Activated T-cell treated with anti-CD3 and anti-CD28 coated beads, Interleukin-2, amount 50 U/mL, for 4 hours (primary cell): Measurements from ENCODE around the gene TMEM217. TPM values are rescaled to one million over a fixed set of nuclear protein-coding genes. Genes with fewer than 3 reads are reported as not detected.

Experiments used
- ATAC-seq, 2 donors: fragments of 200-7000 bp; cut with Tn5 transposase; one replicate each; pipeline ENCODE4 v1.10.0; 2021
- DNase-seq: peaks from one replicate; pipeline ENCODE4 v3.0.0-alpha.2; 2020
- H3K27me3 Mint-ChIP-seq: one replicate; pipeline ENCODE4 v1.8.0; 2021; ENCODE audit warnings: low read depth, mixed read lengths
- H3K36me3 Mint-ChIP-seq: one replicate; pipeline ENCODE4 v1.8.0; 2022; ENCODE audit warnings: mixed read lengths; ENCODE audit not compliant: insufficient read depth
- H3K4me1 Mint-ChIP-seq: one replicate; pipeline ENCODE4 v1.8.0; 2021; ENCODE audit warnings: low read depth, mixed read lengths
- H3K4me3 Mint-ChIP-seq: one replicate; pipeline ENCODE4 v1.8.0; 2021; ENCODE audit warnings: mild to moderate bottlenecking, moderate library complexity, mixed read lengths
- H3K9me3 Mint-ChIP-seq: one replicate; pipeline ENCODE4 v1.8.0; 2021; ENCODE audit warnings: mixed read lengths
- total RNA-seq, 3 donors: library from RNA; stranded (reverse); gene quantifications; one replicate each; pipeline ENCODE4 v1.2.1, GENCODE V29; 2021

TMEM217 gene
- total RNA-seq, 3 donors from 2014 or later, result 2.3 to 4.2 (median 2.8) TPM

DNA sequence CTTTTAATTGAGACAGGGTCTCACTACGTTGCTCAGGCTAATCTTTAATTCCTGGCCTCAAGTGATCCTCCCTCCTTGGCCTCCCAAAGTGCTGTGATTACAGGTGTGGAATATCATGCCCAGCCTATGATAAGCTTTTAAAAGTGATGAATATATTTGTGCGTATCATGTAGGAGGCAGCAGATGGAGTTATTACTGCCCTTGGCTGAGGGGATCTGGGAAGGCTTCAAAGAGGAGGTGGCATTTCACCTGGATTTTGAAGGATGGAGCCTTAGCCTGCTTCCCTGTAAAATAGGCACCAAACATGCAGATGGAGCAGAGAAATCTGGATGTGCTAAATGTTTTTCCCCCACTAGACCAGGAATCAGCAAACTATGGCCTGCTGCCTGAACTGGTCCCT lies 77.9 kb downstream of the TMEM217 start:
- Mint-ChIP-seq H3K9me3 (no peaks in the 10 kb centered on the region), H3K36me3 (peaks cover 13% of the 10 kb centered on the region), H3K4me1 (peaks cover 57% of the 10 kb centered on the region), H3K4me3 (no peak overlapping the region), H3K27me3 (no peaks in the 10 kb centered on the region)
- no peak for ATAC-seq
- no peak for DNase-seq

GRCh38 chr6:37177935-37178517 lies 79.9 kb downstream of the TMEM217 start:
- Mint-ChIP-seq H3K4me1 (peaks cover 70% of the 10 kb centered on the region), H3K4me3 (no peak overlapping the region), H3K36me3 (peaks cover 32% of the 10 kb centered on the region), H3K27me3 (no peaks in the 10 kb centered on the region), H3K9me3 (no peaks in the 10 kb centered on the region)
- ATAC-seq (no peak), DNase-seq (no peak)

DNA sequence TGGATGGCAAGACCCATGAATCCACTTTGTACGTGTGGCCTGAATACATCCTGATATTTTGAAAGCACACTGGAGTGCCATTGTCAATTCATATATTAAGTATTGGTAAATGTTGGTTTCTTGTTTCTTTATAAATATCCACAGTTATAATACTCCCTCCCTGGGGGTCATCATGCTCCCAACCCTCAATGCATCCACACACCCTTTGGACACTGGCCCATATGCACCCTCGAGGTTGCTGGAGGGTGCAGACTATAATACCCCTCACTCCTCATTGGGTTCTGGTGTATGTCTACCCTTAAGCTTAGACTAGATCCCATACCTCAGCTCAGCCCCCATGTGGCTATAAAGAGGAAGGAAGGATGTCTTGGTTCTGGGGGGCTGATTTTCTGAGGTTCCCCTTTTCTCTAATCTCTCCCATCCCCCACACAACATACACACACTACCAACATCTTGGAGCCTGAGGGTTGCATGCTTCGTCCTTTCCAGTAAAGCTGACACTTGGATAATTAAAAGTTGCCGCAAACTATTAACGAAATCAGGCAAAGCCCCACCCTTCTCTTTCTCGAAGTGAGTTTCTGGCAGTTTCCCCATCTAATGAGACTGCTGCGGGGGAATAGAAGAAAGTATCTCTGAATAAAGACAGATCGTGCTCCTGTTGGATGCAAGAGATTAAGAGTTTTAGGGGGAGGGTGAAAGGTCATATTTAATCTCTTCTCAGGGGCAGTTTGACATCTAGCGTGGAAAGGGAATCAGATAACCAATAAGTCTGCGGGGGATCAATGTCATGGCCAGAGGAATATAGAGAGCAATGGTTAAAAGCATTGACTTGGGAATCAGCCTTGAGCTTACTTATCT lies 80.6 kb downstream of the TMEM217 start:
- Mint-ChIP-seq H3K36me3 (peaks cover 37% of the 10 kb centered on the region), H3K4me1 (peaks cover 72% of the 10 kb centered on the region), H3K4me3 (no peak overlapping the region), H3K27me3 (no peaks in the 10 kb centered on the region), H3K9me3 (no peaks in the 10 kb centered on the region)
- ATAC-seq, result no peak
- no peak for DNase-seq

- ATAC-seq, result no peak
- Mint-ChIP-seq H3K4me1 (peaks cover 74% of the 10 kb centered on the region), H3K4me3 (peak overlapping the region; percentile 31), H3K36me3 (peaks cover 42% of the 10 kb centered on the region), H3K9me3 (no peaks in the 10 kb centered on the region), H3K27me3 (no peaks in the 10 kb centered on the region)
- no peak for DNase-seq
These were observed 81.5 kb downstream of the TMEM217 start for GRCh38 chr6:37176268-37177076.

DNA sequence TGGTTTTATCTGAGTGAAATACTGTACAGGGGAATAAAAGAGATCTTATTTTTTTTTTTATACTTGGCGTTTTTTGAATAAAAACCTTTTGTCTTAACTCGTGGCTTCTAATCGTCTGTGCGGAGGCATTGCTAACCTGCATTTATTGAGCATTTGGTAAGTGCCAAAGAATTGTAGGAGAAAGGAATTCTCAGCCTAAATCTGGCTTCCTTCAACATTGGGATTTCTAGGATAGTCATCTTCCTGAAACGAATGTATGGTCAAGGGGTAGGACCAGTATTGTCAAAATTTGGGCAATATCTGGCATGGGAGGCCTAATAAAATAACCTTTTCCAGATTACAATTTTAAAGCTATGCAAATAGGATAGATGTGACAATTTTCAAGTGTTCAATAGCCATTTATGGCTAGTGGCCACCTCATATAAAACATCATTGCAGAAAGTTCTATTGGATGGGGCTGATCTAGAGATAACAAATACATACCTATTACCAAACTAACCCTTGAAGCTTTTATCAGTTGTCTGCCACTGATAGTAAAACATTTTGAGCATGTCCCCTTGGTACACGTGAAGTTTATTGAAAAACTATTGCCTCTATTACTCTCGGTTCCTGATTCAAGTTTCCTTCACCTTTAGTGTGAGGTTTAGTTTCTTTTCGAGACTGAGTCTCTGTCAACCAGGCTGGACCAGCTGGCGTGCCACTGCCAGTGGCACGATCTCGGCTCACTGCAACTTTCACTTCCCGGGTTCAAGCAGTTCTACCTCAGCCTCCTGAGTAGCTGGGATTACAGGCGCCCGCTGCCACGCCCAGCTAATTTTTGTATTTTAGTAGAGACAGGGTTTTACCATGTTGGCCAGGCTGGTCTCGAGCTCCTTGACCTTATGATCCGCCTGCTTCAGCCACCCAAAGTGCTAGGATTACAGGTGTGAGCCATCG lies 82.3 kb downstream of the TMEM217 start:
- no peaks in the 10 kb centered on the region for H3K9me3 Mint-ChIP-seq
- H3K4me1 Mint-ChIP-seq, result peaks cover 70% of the 10 kb centered on the region
- H3K4me3 Mint-ChIP-seq, result peak overlapping the region; percentile 90
- peaks cover 44% of the 10 kb centered on the region for H3K36me3 Mint-ChIP-seq
- DNase-seq, result no peak
- ATAC-seq, result no peak
- H3K27me3 Mint-ChIP-seq, result no peaks in the 10 kb centered on the region

GRCh38 chr6:37174515-37175331 lies 83.2 kb downstream of the TMEM217 start:
- Mint-ChIP-seq H3K27me3 (no peaks in the 10 kb centered on the region), H3K4me3 (peak overlapping the region; percentile 90), H3K36me3 (peaks cover 44% of the 10 kb centered on the region), H3K9me3 (no peaks in the 10 kb centered on the region), H3K4me1 (peaks cover 66% of the 10 kb centered on the region)
- DNase-seq (no peak), ATAC-seq (no peak)

DNA sequence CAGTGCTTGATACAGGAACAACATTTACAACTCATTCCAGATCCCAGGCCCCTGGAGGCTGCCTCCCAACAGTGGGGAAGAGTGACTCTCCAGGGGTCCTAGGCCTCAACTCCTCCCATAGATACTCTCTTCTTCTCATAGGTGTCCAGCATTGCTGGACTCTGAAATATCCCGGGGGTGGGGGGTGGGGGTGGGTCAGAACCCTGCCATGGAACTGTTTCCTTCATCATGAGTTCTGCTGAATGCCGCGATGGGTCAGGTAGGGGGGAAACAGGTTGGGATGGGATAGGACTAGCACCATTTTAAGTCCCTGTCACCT lies 83.8 kb downstream of the TMEM217 start:
- DNase-seq, result no peak
- Mint-ChIP-seq H3K4me3 (peak overlapping the region; percentile 90), H3K27me3 (no peaks in the 10 kb centered on the region), H3K36me3 (peaks cover 44% of the 10 kb centered on the region), H3K4me1 (peaks cover 69% of the 10 kb centered on the region), H3K9me3 (no peaks in the 10 kb centered on the region)
- ATAC-seq, result no peak

DNA sequence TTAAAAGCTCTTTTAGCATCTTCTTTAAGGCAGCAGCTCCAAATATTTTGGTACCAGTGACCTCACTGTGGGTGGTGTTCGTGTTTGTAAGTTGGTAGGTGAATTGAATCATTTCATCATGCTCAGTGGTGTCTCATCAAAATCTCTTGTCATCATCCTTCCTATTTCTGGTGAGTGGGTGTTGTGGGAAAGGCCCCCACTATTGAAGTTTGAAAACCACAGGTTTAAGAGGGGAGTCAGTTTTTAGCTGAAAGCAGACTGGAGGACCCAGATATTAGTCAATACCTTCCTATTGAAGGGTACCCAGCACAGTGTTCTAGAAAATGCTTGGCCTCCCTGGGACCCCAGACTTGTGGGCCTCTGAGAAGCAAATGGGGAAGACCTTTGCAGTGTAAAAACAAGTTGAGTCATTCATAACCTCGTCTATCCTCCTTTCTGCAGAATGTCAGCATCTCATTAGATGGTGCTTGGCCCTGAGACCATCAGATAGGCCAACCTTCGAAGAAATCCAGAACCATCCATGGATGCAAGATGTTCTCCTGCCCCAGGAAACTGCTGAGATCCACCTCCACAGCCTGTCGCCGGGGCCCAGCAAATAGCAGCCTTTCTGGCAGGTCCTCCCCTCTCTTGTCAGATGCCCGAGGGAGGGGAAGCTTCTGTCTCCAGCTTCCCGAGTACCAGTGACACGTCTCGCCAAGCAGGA lies 84.3 kb downstream of the TMEM217 start:
- no peaks in the 10 kb centered on the region for H3K27me3 Mint-ChIP-seq
- no peaks in the 10 kb centered on the region for H3K9me3 Mint-ChIP-seq
- ATAC-seq (peak; percentile 36 to 46), DNase-seq (peak; percentile 44)
- H3K4me1 Mint-ChIP-seq, result peaks cover 74% of the 10 kb centered on the region
- H3K36me3 Mint-ChIP-seq, result peaks cover 44% of the 10 kb centered on the region
- peak overlapping the region; percentile 90 for H3K4me3 Mint-ChIP-seq

GRCh38 chr6:37172912-37173492 lies 84.9 kb downstream of the TMEM217 start:
- Mint-ChIP-seq H3K36me3 (peaks cover 44% of the 10 kb centered on the region), H3K27me3 (no peaks in the 10 kb centered on the region), H3K9me3 (no peaks in the 10 kb centered on the region), H3K4me3 (peak overlapping the region; percentile 90), H3K4me1 (peaks cover 78% of the 10 kb centered on the region)
- no peak for DNase-seq
- ATAC-seq, result no peak

- H3K27me3 Mint-ChIP-seq, result no peaks in the 10 kb centered on the region
- ATAC-seq (peak in 1 of 2 donors; percentile 1), DNase-seq (peak; percentile 89)
- no peaks in the 10 kb centered on the region for H3K9me3 Mint-ChIP-seq
- peak overlapping the region; percentile 90 for H3K4me3 Mint-ChIP-seq
- peaks cover 41% of the 10 kb centered on the region for H3K36me3 Mint-ChIP-seq
- H3K4me1 Mint-ChIP-seq, result peaks cover 72% of the 10 kb centered on the region
These were observed 85.8 kb downstream of the TMEM217 start for GRCh38 chr6:37171970-37172812.

- H3K27me3 Mint-ChIP-seq, result no peaks in the 10 kb centered on the region
- peak; percentile 23 for DNase-seq
- peak overlapping the region; percentile 90 for H3K4me3 Mint-ChIP-seq
- H3K9me3 Mint-ChIP-seq, result no peaks in the 10 kb centered on the region
- H3K4me1 Mint-ChIP-seq, result peaks cover 65% of the 10 kb centered on the region
- ATAC-seq, result no peak
- H3K36me3 Mint-ChIP-seq, result peaks cover 40% of the 10 kb centered on the region
These were observed 86.6 kb downstream of the TMEM217 start for GRCh38 chr6:37171201-37171969.
